Epithelial cell of proximal tubule (primary cell): ENCODE measurements around the gene SRRM4. TPM values are rescaled to one million over a fixed set of nuclear protein-coding genes. Genes with fewer than 3 reads are reported as not detected.

Source experiments
- DNase-seq: peaks from one replicate; pipeline ENCODE4 v3.0.0-alpha.2; 2011; ENCODE audit warnings: low read depth
- H3K4me3 ChIP-seq: 2 replicates; pipeline ENCODE4 v1.5.1; 2011; ENCODE audit warnings: low read depth, mild to moderate bottlenecking, low read length
- total RNA-seq: library from RNA; depleted of rRNA; stranded (reverse); fragments of >200 nt; gene quantifications from 2 replicates; pipeline ENCODE4 v1.2.3, GENCODE V29; 2015
- TF ChIP-seq, protein P1 (sequence below): conservative IDR thresholded peaks from 2 replicates; pipeline ENCODE4 v1.5.1; 2012; ENCODE audit warnings: low read depth, mild to moderate bottlenecking, low read length

Gene SRRM4
- total RNA-seq, 1 donor from 2014 or later = under 0.01 TPM

DNA sequence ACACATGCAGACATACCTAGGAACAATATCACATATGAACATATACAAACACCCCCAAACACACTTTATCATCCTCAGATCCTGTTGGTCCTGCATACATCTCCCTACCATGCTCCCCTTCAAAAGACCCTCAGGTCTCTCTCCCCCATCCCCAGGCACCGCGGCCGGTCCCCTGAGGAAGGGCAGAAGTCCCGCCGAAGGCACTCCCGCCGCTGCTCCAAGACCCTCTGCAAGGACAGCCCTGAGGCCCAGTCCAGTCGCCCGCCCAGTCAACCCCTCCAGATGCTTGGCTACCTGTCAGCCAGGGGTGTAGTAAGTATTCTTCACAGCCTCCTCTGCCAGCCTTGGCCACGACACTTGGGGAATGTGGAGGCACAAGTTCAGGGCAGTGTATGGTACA lies 149.2 kb downstream of the SRRM4 start:
- no peak for DNase-seq
- H3K4me3 ChIP-seq = no peak overlapping the region
- TF ChIP-seq, protein P1, sequence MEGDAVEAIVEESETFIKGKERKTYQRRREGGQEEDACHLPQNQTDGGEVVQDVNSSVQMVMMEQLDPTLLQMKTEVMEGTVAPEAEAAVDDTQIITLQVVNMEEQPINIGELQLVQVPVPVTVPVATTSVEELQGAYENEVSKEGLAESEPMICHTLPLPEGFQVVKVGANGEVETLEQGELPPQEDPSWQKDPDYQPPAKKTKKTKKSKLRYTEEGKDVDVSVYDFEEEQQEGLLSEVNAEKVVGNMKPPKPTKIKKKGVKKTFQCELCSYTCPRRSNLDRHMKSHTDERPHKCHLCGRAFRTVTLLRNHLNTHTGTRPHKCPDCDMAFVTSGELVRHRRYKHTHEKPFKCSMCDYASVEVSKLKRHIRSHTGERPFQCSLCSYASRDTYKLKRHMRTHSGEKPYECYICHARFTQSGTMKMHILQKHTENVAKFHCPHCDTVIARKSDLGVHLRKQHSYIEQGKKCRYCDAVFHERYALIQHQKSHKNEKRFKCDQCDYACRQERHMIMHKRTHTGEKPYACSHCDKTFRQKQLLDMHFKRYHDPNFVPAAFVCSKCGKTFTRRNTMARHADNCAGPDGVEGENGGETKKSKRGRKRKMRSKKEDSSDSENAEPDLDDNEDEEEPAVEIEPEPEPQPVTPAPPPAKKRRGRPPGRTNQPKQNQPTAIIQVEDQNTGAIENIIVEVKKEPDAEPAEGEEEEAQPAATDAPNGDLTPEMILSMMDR = no peak

DNA sequence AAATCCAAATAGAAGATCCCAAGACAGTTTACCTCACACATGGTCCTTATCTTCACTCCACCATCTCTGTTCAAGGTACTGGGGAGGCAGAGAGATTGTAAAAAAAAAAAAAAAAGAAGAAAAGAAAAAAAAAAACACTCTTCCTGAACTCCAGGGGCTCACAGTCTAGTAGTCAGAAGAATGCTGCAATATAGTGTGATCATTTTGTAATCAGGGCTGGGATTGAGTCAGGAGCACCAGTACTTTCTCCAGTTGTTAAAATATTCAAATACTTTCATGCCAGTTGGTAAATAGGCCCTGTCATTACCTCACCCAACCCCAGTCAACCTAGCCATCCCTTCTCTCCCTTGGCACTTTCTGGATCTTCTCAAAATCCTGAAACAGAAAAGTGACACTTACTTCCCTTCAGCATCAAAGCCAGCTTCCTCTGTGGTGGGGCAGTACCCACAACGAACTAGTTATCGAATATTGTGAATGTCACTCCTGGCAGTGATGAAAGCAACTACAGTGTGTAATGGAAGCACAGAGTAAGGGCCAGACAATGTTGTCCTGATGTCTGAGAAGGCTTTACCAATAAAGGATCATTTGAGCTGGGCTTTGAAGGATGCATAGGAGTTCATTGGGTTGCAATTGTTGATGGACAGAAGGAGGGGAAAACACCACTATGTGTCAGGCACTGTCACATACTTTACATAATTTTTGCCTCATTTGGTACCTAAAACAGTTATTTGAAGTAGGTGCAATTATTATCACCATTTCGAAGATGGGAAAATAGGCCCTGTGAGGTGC lies 153.1 kb downstream of the SRRM4 start:
- no peak overlapping the region for H3K4me3 ChIP-seq

DNA sequence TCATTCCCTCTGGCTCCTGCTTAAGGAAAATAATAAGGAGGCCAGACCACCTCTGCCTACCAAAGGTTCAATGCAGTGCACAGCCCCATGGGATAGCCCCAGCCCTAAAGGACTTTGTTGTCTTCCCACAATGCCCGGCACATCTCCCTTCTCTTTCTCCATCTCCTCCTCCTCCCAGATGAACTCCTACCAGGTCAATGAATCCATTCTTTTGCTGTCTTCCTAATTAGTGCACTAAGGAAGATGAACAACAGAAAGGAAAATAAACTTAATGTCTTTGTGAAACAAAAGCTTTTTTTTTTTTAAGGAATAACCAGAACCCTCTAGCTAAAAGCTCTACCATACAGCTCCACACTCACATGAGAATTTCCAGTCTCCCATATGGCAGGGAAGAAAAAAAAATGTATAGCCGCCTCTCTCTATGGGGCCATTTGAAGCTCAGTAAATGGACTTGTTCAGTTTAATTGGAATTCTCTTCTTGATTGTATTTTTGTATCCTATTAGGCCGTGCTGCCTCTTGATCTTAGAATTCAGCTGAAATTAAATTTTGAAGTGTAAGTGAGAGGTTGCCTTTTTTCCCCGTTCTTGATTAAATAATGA lies 155.6 kb downstream of the SRRM4 start:
- no peak for DNase-seq
- no peak overlapping the region for H3K4me3 ChIP-seq
- TF ChIP-seq, protein P1 = no peak

More for the DNA sequence above, 153.1 kb downstream of the SRRM4 start:
- TF ChIP-seq, protein P1 = no peak
- no peak for DNase-seq

DNA sequence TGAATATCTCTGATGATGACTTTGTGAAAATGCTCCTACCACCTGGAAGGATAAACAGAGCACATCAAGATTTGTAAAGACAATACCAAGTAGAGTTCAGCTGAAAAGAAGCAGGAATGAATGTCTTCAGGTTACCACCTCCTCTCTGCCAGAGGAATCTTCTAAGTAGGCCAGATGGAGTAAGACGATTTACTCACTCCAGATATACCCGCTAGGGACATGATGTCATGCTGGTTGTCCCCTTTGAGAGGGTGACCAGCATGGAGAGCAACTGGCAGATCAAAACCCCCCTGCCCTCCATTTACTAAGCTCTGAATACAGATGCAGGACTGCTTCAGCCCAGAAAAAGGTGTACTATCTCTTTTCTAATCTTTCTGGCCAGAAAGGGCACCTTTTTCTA lies 158.1 kb downstream of the SRRM4 start:
- TF ChIP-seq, protein P1 = no peak
- H3K4me3 ChIP-seq = no peak overlapping the region
- no peak for DNase-seq

DNA sequence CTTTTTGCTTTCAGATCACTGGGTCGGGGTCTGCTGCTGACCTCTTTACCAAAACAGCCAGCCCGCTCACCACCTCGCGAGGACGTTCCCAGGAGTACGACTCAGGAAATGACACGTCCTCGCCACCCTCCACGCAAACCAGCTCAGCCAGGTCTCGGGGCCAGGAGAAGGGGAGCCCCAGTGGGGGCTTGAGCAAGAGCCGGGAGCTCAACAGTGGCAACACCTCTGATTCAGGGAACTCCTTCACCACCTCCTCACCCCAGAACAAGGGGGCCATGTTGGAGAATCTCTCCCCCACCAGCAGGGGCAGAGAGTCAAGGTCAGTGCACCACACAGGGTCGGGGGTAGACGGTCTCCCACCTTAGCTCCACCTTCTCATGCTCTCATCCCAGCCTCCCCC lies 164.0 kb downstream of the SRRM4 start:
- DNase-seq = no peak
- TF ChIP-seq, protein P1 = no peak
- no peak overlapping the region for H3K4me3 ChIP-seq

DNA sequence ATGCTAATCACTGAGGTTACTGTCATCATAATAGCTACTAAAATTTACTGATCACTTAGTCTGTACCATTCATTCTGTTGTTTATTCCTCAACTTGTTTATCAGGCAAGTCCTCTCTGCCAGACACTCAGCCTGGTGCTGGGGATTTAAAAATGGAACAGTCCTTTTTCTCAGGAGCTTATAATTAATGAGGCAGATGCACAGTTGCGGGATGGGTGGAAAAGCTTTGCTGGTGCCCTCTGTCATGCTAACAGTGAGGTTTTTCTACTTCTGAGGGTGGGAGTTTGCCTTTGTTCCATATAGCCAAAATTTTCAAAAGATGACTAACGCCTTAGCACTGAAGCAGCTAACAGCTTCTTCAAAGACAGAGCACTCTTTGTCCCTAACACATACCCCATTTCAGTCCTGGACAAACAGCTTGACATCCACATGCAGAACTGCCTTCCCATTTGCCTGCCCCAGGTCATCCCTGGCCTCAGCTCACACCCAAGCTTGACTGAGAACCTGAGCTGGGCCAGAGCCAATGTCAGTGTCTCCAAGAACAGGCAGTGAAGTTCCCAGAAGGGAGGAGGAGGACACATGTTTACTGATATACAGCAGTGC lies 166.6 kb downstream of the SRRM4 start:
- TF ChIP-seq, protein P1 = no peak
- H3K4me3 ChIP-seq = no peak overlapping the region
- DNase-seq = no peak
